Thyroid gland (tissue), 4 donors: ENCODE measurements around the gene GSTP1. TPM values are rescaled to one million over a fixed set of nuclear protein-coding genes. Genes with fewer than 3 reads are reported as not detected.

Experiments used
- DNase-seq, 2 donors: peaks; one replicate each; pipeline ENCODE4 v3.0.0-alpha.2; 2019
- H3K27ac ChIP-seq, 3 donors: fragments of 200-600 bp; sonication (generic); 1 replicate in 2 of 3; 2 replicates in 1 of 3; pipeline ENCODE4 v1.5.1; 2016 to 2019; ENCODE audit warnings: mild to moderate bottlenecking in 1 of 3, moderate library complexity in 1 of 3
- H3K27me3 ChIP-seq: fragments of 200-600 bp; sonication (generic); one replicate; pipeline ENCODE4 v1.5.1; 2019
- H3K36me3 ChIP-seq, 2 donors: fragments of 200-600 bp; sonication (generic); one replicate each; pipeline ENCODE4 v1.5.1; 2016 to 2019
- H3K4me1 ChIP-seq, 2 donors: fragments of 200-600 bp; sonication (generic); one replicate each; pipeline ENCODE4 v1.5.1; 2017 to 2019
- H3K4me3 ChIP-seq, 3 donors: fragments of 200-600 bp; sonication (generic); replicated peaks in 1 of 3; 1 replicate in 2 of 3; 2 replicates in 1 of 3; pipeline ENCODE4 v1.5.1; 2016; ENCODE audit warnings: mild to moderate bottlenecking in 1 of 3
- H3K9me3 ChIP-seq: fragments of 200-600 bp; sonication (generic); one replicate; pipeline ENCODE4 v1.5.1; 2017
- POLR2A ChIP-seq, 2 donors: fragments of 450-650 bp; IDR thresholded peaks; one replicate each; pipeline ENCODE4 v1.6.1; 2017; ENCODE audit warnings: antibody characterized with exemption in 2 of 2, mild to moderate bottlenecking in 2 of 2, moderate library complexity in 1 of 2
- WGBS, 2 donors: methylation state at CpG; one replicate each; pipeline ENCODE4 v1.1.5; 2017; 5-methylcytosine and 5-hydroxymethylcytosine counted together
- intact Hi-C: fragments of 100-400 bp; cut with DNase I; formaldehyde crosslinking; loops from one replicate; pipeline ENCODE4 v1.15.1; 2023
- total RNA-seq, 4 donors: library from RNA; depleted of rRNA; stranded (reverse); fragments of >200 nt; gene quantifications; one replicate each; pipeline ENCODE4 v1.2.3, GENCODE V29; 2016
- TF ChIP-seq, protein P1 (sequence below), 6 experiments: fragments of 200-600 bp in 3 of 6; fragments of 450-650 bp in 3 of 6; sonication (generic) in 3 of 6; IDR thresholded peaks; one replicate each; pipeline ENCODE4 v1.5.1; 2016 to 2019; ENCODE audit warnings: antibody characterized with exemption in 6 of 6, mild to moderate bottlenecking in 2 of 6, inconsistent platforms in 1 of 6, moderate library complexity in 1 of 6

Gene GSTP1
- total RNA-seq, 4 donors from 2014 or later: 877 to 4,013 (median 1,716) TPM

GRCh38 chr11:67629386-67630227 lies 46.0 kb downstream of the GSTP1 start, which contains the start of gene NUDT8:
Gene NUDT8, minus strand, starts transcription at chr11:67629937. Its CDS starts 26 bp downstream, at chr11:67629911.
- H3K4me1 ChIP-seq: peaks cover 5 to 28% of the 10 kb centered on the region in 2 donors
- DNase-seq: peak; percentile 75 to 77
- peak within 1 kb of the TSS; percentile 34 to 55 (median 53) for H3K4me3 ChIP-seq
- WGBS, 2 donors: 1 to 2% methylated on average over 23 to 41 of the region's 102 CpGs
- peak; percentile 75 to 87 for TF ChIP-seq POLR2A (IDR thresholded peaks at IDR 0.05)
- TF ChIP-seq, protein P1, sequence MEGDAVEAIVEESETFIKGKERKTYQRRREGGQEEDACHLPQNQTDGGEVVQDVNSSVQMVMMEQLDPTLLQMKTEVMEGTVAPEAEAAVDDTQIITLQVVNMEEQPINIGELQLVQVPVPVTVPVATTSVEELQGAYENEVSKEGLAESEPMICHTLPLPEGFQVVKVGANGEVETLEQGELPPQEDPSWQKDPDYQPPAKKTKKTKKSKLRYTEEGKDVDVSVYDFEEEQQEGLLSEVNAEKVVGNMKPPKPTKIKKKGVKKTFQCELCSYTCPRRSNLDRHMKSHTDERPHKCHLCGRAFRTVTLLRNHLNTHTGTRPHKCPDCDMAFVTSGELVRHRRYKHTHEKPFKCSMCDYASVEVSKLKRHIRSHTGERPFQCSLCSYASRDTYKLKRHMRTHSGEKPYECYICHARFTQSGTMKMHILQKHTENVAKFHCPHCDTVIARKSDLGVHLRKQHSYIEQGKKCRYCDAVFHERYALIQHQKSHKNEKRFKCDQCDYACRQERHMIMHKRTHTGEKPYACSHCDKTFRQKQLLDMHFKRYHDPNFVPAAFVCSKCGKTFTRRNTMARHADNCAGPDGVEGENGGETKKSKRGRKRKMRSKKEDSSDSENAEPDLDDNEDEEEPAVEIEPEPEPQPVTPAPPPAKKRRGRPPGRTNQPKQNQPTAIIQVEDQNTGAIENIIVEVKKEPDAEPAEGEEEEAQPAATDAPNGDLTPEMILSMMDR (IDR thresholded peaks at IDR 0.05): peak; percentile 39 to 77 (median 60)
- H3K27me3 ChIP-seq: no peaks in the 10 kb centered on the region
- H3K9me3 ChIP-seq: no peaks in the 10 kb centered on the region
- H3K36me3 ChIP-seq: no peaks in the 10 kb centered on the region
- peak within 1 kb of the TSS; percentile 85 to 91 (median 89) for H3K27ac ChIP-seq
- intact Hi-C loops: loop anchor here (10.0 kb wide), 1 partner anchor 175 kb away; no protein-coding TSS in a partner anchor

DNA sequence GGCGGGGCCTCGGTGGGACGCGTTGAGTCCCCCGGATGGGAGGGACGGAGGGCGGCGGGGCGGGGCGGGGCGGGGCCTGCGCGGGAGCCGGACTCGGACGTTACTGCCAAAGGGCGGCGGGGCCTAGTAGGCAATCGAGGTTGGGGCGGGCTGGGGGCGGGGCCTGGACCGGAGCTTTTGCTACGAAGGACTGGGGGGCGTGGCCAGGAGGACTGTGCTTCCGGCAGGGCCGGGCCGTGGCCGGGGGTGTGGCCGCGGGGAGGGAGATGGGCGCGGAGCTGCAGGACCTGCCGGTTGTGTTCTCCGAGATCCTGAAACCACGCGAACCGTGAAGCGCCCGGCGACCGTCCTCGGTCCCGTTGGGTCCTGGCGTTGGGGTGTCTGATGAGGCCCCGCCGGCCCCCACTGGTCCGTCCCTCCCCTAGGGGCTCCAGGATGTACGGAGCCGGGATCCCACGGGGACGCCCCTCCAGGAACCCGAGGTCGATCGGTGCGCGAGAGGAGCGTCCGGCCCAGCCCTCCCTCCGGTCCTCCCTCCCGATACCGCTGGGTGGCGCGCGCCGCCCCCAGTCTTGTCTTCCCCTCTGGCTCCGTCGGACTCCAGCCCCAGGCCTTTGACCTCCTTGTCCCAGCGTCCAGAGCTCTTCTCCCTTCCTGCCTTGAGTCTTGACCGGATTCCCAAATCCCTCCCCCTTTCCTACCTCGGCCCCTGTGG lies 46.8 kb downstream of the GSTP1 start:
- TF ChIP-seq POLR2A (IDR thresholded peaks at IDR 0.05): peak; percentile 69 to 86
- TF ChIP-seq, protein P1 (IDR thresholded peaks at IDR 0.05): peak; percentile 37 to 72 (median 60)
- no peaks in the 10 kb centered on the region for H3K27me3 ChIP-seq
- peak overlapping the region; percentile 54 to 91 (median 89) for H3K27ac ChIP-seq
- H3K9me3 ChIP-seq: no peaks in the 10 kb centered on the region
- H3K36me3 ChIP-seq: no peaks in the 10 kb centered on the region
- intact Hi-C loops: loop anchor here (10.0 kb wide), 1 partner anchor 174 kb away; no protein-coding TSS in a partner anchor
- WGBS, 2 donors: 2% methylated on average over 13 to 38 of the region's 70 CpGs
- peaks cover 5 to 28% of the 10 kb centered on the region in 2 donors for H3K4me1 ChIP-seq
- peak overlapping the region; percentile 16 to 53 (median 34) for H3K4me3 ChIP-seq
- peak; percentile 99 for DNase-seq

- TF ChIP-seq, protein P1 (IDR thresholded peaks at IDR 0.05): no peak
- TF ChIP-seq POLR2A (IDR thresholded peaks at IDR 0.05): no peak
- H3K4me3 ChIP-seq: peak overlapping the region in 2 of 3 donors; percentile 16 to 45
- peaks cover 5 to 28% of the 10 kb centered on the region in 2 donors for H3K4me1 ChIP-seq
- H3K9me3 ChIP-seq: no peaks in the 10 kb centered on the region
- H3K27ac ChIP-seq: peak overlapping the region; percentile 46 to 83 (median 54)
- no peaks in the 10 kb centered on the region for H3K36me3 ChIP-seq
- intact Hi-C loops: loop anchor here (10.0 kb wide), 1 partner anchor 174 kb away; no protein-coding TSS in a partner anchor
- no peak for DNase-seq
- WGBS, 2 donors: 64 to 69% methylated on average over 16 of the region's 16 CpGs
- H3K27me3 ChIP-seq: no peaks in the 10 kb centered on the region
These were observed 47.3 kb downstream of the GSTP1 start for GRCh38 chr11:67630943-67631331.

DNA sequence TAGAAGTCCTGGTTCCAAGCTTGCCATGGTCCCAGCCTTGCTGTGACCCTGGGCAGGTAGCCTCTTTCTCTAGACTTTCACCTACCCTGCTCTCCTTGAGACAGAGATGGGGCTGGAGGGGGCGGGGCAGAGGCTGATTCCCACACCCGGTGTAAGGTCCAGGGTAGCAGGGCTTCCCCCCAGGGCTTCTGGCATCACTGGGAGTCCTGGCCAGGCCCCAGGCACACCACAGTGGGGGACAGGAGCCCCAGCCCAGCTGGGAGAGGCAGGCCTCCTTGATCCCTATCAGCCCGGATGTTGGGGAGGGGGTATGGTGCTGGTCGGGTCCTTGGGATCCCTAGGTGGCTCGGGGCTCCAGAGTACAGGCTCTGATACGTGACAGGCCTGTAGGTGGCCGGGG lies 47.8 kb downstream of the GSTP1 start:
- TF ChIP-seq, protein P1 (IDR thresholded peaks at IDR 0.05): no peak
- no peak for TF ChIP-seq POLR2A (IDR thresholded peaks at IDR 0.05)
- no peak overlapping the region for H3K27ac ChIP-seq
- no peaks in the 10 kb centered on the region for H3K27me3 ChIP-seq
- WGBS, 2 donors: 87 to 91% methylated on average over 3 to 7 of the region's 7 CpGs
- H3K4me3 ChIP-seq: no peak overlapping the region
- H3K36me3 ChIP-seq: no peaks in the 10 kb centered on the region
- intact Hi-C loops: loop anchor here (10.0 kb wide), 1 partner anchor 173 kb away; no protein-coding TSS in a partner anchor
- H3K9me3 ChIP-seq: no peaks in the 10 kb centered on the region
- DNase-seq: no peak
- H3K4me1 ChIP-seq: peaks cover 5 to 25% of the 10 kb centered on the region in 2 donors
